Measurements from ENCODE around the gene LDLRAP1. TPM values are rescaled to one million over a fixed set of nuclear protein-coding genes. Genes with fewer than 3 reads are reported as not detected.

Gene LDLRAP1
- total RNA-seq, 8 experiments from 2014 or later, result 0.38 to 35.0 (median 4.5) TPM

- no peak overlapping the region for H3K27ac ChIP-seq
- ATAC-seq (replicated peaks in 6 of 8), result no peak
- H3K4me1 ChIP-seq (replicated peaks in 1 of 2), result peaks cover 18 to 21% of the 10 kb centered on the region in 2 donors
- no peak overlapping the region for H3K4me3 ChIP-seq
- in situ Hi-C loops (cut with MboI; ENCODE audit: low pct_unique_long_range_greater_than_20kb in 2 of 9, low sequenced_read_pairs in 9 of 9, unreplicated experiment in 9 of 9), result no loop called here
- WGBS, 10 experiments, result 30 to 100% (median 81%) methylated on average over 1 to 7 of the region's 8 CpGs; no CpG with 5 or more reads in 3 of the 10 experiments
Measured at GRCh38 chr1:25562101-25562927, 18.9 kb downstream of the LDLRAP1 start.

GRCh38 chr1:25562928-25563283 is 19.5 kb downstream of the LDLRAP1 start:
- 63 to 84% (median 82%) methylated on average over 2 to 9 of the region's 9 CpGs; no CpG with 5 or more reads in 6 of the 10 experiments for WGBS, 10 experiments
- peaks cover 24 to 27% of the 10 kb centered on the region in 2 donors for H3K4me1 ChIP-seq (replicated peaks in 1 of 2)

GRCh38 chr1:25563330-25564215 is 20.2 kb downstream of the LDLRAP1 start:
- in situ Hi-C loops (cut with MboI; ENCODE audit: low pct_unique_long_range_greater_than_20kb in 2 of 9, low sequenced_read_pairs in 9 of 9, unreplicated experiment in 9 of 9), result no loop called here
- 79 to 100% (median 89%) methylated on average over 1 to 18 of the region's 20 CpGs; no CpG with 5 or more reads in 2 of the 10 experiments for WGBS, 10 experiments
- no peak overlapping the region for H3K27ac ChIP-seq
- peaks cover 31 to 34% of the 10 kb centered on the region in 2 donors for H3K4me1 ChIP-seq (replicated peaks in 1 of 2)
- peak in 3 of 8 experiments; percentile 2 to 22 (median 5) for ATAC-seq (replicated peaks in 6 of 8)
- no peak overlapping the region for H3K4me3 ChIP-seq

More at GRCh38 chr1:25562928-25563283, 19.5 kb downstream of the LDLRAP1 start:
- H3K27ac ChIP-seq, result no peak overlapping the region
- no peak overlapping the region for H3K4me3 ChIP-seq
- no peak for ATAC-seq (replicated peaks in 6 of 8)
- in situ Hi-C loops (cut with MboI; ENCODE audit: low pct_unique_long_range_greater_than_20kb in 2 of 9, low sequenced_read_pairs in 9 of 9, unreplicated experiment in 9 of 9), result no loop called here

- peaks cover 39 to 42% of the 10 kb centered on the region in 2 donors for H3K4me1 ChIP-seq (replicated peaks in 1 of 2)
- no peak overlapping the region for H3K27ac ChIP-seq
- no peak overlapping the region for H3K4me3 ChIP-seq
- whole genome bisulfite sequencing, 10 experiments, result 51 to 97% (median 72%) methylated on average over 1 to 14 of the region's 14 CpGs; no CpG with 5 or more reads in 2 of the 10 experiments
- in situ Hi-C loops (cut with MboI; ENCODE audit: low pct_unique_long_range_greater_than_20kb in 2 of 9, low sequenced_read_pairs in 9 of 9, unreplicated experiment in 9 of 9), result no loop called here
- ATAC-seq (replicated peaks in 6 of 8), result no peak
Measured at GRCh38 chr1:25564777-25565574, 21.6 kb downstream of the LDLRAP1 start.

DNA sequence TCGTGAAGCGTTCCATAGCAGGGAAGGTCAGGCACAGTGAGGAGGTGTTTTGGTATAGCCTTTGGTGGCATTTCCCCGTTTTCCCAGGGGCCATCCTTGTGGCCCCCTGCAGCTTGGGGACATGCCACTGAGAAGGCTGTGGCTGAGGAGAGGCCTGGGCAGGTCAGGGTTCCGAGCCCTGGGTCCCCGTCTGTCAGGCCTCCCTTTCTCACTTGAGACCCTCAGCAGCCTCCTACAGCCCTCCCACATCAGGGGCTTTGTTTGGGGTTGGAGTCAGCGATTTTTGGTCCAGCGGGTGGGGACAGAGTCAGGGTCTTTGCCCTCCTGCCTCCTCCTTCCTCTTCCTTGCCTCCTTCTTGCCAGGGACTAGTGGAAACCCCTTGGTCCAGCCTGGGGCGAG is 22.2 kb downstream of the LDLRAP1 start:
- no peak overlapping the region for H3K27ac ChIP-seq
- ATAC-seq (replicated peaks in 6 of 8), result no peak
- in situ Hi-C loops (cut with MboI; ENCODE audit: low pct_unique_long_range_greater_than_20kb in 2 of 9, low sequenced_read_pairs in 9 of 9, unreplicated experiment in 9 of 9), result no loop called here
- peaks cover 39 to 42% of the 10 kb centered on the region in 2 donors for H3K4me1 ChIP-seq (replicated peaks in 1 of 2)
- H3K4me3 ChIP-seq, result no peak overlapping the region
- 65 to 100% (median 87%) methylated on average over 2 to 8 of the region's 8 CpGs; no CpG with 5 or more reads in 4 of the 10 experiments for WGBS, 10 experiments

GRCh38 chr1:25566176-25566729 is 22.8 kb downstream of the LDLRAP1 start:
- peak overlapping the region in 1 of 2 donors; percentile 66 for H3K27ac ChIP-seq
- peaks cover 39 to 42% of the 10 kb centered on the region in 2 donors for H3K4me1 ChIP-seq (replicated peaks in 1 of 2)
- in situ Hi-C loops (cut with MboI; ENCODE audit: low pct_unique_long_range_greater_than_20kb in 2 of 9, low sequenced_read_pairs in 9 of 9, unreplicated experiment in 9 of 9), result no loop called here
- no peak overlapping the region for H3K4me3 ChIP-seq
- WGBS, 10 experiments, result 0 to 76% (median 0%) methylated on average over 2 to 6 of the region's 9 CpGs; no CpG with 5 or more reads in 3 of the 10 experiments
- ATAC-seq (replicated peaks in 6 of 8), result peak in 2 of 8 experiments; percentile 8 to 73

- peak; percentile 19 to 74 (median 64) for ATAC-seq (replicated peaks in 6 of 8)
Measured at GRCh38 chr1:25566730-25567341, 23.4 kb downstream of the LDLRAP1 start.

DNA sequence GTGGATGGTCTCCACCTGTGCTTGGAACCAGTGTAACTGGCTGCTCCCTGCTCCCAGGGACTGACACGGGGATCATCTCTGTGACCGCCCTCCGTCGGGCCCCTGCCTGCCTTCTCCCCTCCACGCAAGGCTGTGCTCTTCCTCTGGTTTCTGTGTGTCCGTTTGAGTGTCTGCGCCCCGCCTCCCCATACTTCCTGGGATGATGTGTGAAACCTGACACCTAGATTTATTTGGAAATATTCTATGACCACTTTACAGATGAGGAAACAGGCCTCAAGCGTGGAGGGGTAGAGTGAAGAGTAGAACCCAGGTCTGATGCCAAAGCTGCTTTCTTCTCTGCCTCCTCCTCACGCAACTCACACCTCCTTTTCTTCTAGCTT is 24.3 kb downstream of the LDLRAP1 start:
- Histone ChIP-seq H3K4me3 (no peak overlapping the region), H3K27ac (peak overlapping the region in 1 of 2 donors; percentile 66), H3K4me1 (replicated peaks in 1 of 2) (peaks cover 39 to 45% of the 10 kb centered on the region in 2 donors)
- WGBS, 10 experiments, result 0 to 100% (median 76%) methylated on average over 1 to 10 of the region's 10 CpGs; no CpG with 5 or more reads in 2 of the 10 experiments
- ATAC-seq (replicated peaks in 6 of 8), result no peak
- in situ Hi-C loops (cut with MboI; ENCODE audit: low pct_unique_long_range_greater_than_20kb in 2 of 9, low sequenced_read_pairs in 9 of 9, unreplicated experiment in 9 of 9), result no loop called here

More at GRCh38 chr1:25566730-25567341, 23.4 kb downstream of the LDLRAP1 start:
- in situ Hi-C loops (cut with MboI; ENCODE audit: low pct_unique_long_range_greater_than_20kb in 2 of 9, low sequenced_read_pairs in 9 of 9, unreplicated experiment in 9 of 9), result no loop called here
- Histone ChIP-seq H3K4me3 (no peak overlapping the region), H3K27ac (peak overlapping the region in 1 of 2 donors; percentile 66), H3K4me1 (replicated peaks in 1 of 2) (peaks cover 39 to 42% of the 10 kb centered on the region in 2 donors)
- WGBS, 10 experiments, result 21 to 37% (median 32%) methylated on average over 7 to 12 of the region's 21 CpGs; no CpG with 5 or more reads in 5 of the 10 experiments

DNA sequence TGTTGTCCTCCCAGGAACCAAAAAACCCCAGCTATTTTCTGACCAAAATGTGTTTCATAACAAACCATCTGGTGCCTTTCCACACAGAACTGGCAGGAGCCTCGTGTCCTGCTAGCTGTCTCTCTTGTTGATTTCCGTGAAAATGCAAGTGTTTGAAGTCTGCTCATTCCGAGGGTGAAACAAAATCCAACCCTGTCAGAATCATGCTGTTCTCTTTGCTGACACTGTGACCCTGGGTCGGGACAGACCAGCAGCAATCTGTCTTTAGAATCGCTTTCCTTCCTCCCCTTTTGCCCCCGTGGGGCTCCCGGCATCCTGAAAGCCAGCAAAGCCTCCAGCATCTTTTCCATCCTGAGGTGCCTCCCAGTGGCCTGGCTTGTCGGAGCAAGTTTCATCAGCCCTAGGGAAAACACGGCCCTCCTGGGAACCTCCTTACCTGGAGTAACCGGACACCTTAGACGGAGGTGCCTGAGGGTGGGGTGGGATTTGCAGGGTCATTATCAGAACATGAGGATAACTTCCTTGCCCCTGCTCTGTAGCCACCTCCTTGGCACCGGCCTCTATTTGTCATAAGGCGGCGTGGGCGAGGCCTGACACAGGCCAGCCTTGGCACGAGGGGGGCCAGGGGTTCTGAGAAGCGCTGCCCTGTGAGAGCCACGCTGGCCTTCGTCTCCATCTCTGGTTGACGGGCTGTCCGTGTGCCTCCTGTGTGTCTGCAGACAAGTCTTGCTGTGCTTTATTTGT is 24.9 kb downstream of the LDLRAP1 start:
- H3K27ac ChIP-seq, result peak overlapping the region; percentile 13 to 67
- WGBS, 10 experiments, result 0 to 68% (median 52%) methylated on average over 1 to 17 of the region's 21 CpGs
- in situ Hi-C loops (cut with MboI; ENCODE audit: low pct_unique_long_range_greater_than_20kb in 2 of 9, low sequenced_read_pairs in 9 of 9, unreplicated experiment in 9 of 9), result no loop called here

DNA sequence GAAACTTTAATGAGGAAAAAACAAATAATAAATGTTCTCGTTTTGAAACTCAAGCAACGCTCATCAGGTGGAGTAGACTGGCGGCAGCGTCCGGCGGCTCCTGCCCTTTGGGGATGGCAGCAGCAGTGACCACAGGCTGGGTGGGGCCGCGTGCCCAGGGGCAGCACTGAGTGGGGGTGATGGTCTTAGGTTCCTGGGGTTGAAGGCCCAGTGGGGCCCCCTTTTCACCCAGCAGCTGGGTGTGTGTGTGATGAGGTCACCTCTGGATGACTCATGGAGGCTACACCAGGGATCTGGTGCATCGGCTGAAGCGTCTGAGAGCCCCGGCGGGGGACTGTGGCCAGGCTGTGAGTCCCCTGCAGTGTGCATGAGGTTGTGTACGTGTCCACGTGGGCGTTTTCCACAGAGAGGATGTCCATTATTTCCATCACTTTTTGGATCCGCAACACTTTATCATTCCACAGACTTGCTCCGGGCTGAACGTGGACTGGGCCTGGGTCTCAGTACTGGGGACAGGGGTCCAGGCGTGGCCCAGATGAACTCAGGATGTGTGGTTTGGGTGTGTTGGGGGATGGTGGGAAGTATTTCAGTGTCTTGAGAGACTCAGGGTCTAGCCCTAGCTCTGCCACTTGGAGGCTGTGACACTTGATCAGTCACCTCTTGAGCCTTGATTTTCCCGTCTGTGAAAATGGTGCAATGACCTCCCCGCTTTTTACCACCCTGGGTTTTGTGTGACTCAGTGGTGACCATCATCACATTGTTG is 25.6 kb downstream of the LDLRAP1 start:
- in situ Hi-C loops (cut with MboI; ENCODE audit: low pct_unique_long_range_greater_than_20kb in 2 of 9, low sequenced_read_pairs in 9 of 9, unreplicated experiment in 9 of 9), result no loop called here
- Histone ChIP-seq H3K4me3 (no peak overlapping the region), H3K4me1 (replicated peaks in 1 of 2) (peaks cover 39 to 46% of the 10 kb centered on the region in 2 donors), H3K27ac (peak overlapping the region; percentile 19 to 67)
- ATAC-seq (replicated peaks in 6 of 8), result peak in 7 of 8 experiments; percentile 71 to 87 (median 77)
- 45 to 100% (median 80%) methylated on average over 2 to 7 of the region's 21 CpGs; no CpG with 5 or more reads in 4 of the 10 experiments for WGBS, 10 experiments

More for the DNA sequence above, 24.9 kb downstream of the LDLRAP1 start:
- peak in 7 of 8 experiments; percentile 6 to 42 (median 15) for ATAC-seq (replicated peaks in 6 of 8)
- Histone ChIP-seq H3K4me3 (no peak overlapping the region), H3K4me1 (replicated peaks in 1 of 2) (peaks cover 39 to 46% of the 10 kb centered on the region in 2 donors)

Measured in motor neuron (in vitro differentiated cells).